Activated CD4-positive, CD25-positive, alpha-beta regulatory T cell (primary cell): ENCODE measurements around the gene SGSM2.

ENCODE experiments used
- DNase-seq, 4 experiments: peaks; one replicate each; lab custom pipeline; 2025; lab: John Stamatoyannopoulos, UW

The SGSM2 gene

DNA sequence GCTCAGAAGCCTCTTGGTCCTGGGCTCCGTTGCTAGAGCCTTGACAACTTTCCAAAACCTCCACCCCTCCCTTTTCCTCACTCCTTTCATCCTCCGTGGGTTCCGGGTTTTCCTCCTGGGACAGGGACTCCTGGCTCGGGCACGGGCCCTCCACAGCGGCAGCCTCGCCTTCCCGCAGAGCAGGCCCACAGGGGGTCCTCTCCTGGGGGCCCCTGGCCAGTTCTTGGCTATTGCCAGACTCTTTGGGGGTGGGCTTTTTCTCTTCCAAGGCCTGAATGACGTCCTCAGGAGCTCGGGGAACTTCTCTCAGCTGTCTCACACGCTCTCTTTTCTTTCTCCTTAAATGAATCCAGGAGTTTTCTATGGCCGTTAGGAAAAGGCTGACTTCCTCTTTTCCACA lies 82.9 kb downstream of the SGSM2 start:
- no peak for DNase-seq

DNA sequence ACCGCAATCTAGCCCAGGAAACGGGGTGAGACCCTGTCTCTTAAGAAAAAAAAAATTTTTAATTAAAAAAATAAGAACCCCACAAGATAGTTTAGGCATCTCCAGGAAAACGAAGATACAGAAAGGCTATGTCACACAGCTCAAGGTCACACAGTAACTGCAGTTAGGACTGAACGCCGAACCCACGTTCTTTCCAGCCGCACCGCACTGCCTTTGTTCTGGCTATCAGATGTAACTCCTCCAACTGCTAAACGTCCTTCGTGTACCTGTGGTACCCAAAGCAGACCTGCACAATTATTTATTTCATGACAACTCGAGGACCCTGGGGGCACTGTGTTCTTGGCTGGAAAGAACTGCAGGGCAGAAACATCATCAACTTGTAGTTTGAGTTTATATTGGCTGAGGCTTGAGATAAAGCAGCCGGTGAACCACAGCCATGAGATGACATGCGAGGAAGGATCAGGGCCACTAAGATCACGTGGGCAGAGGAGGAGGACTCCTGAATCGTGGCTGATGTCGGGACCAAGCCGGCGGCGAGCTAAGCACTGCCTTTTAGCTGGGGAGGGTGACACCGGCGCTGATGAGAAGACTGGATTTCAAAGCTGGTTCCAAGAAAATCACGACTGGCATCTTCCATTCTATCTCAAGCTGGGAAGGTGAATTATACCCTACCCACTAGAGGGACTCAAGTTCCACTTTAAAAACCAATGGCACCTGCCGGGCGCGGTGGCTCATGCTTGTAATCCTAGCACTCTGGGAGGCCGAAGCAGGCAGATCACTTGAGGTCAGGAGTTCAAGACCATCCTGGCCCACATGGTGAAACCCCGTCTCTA lies 84.2 kb downstream of the SGSM2 start:
- no peak for DNase-seq

DNA sequence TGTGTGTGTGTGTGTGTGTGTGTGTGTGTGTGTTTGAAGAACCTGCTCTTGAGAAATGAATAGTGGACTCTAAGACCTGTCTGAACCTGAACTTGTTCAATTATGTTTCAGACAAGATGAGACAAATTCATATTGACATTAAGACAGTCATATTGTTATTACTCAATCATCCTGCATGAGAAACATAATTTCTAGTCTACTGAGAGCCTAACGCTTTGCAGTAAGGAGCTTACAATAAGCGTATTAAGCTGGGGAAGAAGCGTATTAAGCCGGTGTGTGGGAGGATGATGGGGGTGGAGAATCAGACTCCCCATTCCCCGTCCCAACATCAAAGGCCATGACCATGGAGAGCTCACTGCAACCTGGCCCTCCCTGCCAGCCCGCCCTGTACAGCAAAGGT lies 86.0 kb downstream of the SGSM2 start:
- no peak for DNase-seq

DNA sequence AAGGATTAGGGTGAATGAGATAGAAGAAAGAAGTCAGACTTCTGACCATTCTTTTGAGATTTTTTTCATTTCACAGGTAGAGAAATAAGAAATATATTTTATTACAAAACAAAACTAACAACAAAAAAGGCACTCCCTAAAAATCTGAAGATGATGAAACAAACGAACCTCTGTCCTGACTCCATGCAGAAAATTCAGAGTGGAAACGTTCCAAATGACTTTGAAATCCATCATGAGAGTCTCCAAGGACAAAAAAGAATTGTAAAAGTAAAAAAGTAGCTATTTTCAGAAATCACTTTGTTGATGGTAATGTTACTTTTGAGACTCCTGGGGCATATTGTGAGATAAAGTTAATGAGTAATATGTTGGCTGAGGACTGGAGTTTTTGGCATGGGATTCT lies 89.9 kb downstream of the SGSM2 start:
- no peak for DNase-seq

DNA sequence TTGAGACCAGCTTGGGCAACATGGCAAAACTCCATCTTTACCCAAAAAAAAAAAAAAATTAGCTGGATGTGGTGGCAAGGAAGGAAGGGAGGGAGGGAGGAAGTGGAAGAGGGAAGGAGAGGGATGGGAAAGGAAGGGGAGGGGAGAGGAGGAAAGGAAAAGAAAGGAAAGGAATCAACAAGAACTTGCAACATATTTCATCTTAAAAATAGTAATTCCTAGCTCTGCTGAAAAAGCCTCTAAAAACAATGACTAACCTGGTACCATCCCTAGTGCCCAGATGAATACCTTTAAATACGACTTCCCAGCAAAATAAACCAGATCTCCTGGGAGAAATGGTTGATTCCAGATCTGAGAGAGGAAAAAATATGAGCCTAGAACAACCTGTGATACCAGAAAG lies 90.6 kb downstream of the SGSM2 start:
- no peak for DNase-seq
